ENCODE results near the gene ZNF423.

ZNF423 gene

DNA sequence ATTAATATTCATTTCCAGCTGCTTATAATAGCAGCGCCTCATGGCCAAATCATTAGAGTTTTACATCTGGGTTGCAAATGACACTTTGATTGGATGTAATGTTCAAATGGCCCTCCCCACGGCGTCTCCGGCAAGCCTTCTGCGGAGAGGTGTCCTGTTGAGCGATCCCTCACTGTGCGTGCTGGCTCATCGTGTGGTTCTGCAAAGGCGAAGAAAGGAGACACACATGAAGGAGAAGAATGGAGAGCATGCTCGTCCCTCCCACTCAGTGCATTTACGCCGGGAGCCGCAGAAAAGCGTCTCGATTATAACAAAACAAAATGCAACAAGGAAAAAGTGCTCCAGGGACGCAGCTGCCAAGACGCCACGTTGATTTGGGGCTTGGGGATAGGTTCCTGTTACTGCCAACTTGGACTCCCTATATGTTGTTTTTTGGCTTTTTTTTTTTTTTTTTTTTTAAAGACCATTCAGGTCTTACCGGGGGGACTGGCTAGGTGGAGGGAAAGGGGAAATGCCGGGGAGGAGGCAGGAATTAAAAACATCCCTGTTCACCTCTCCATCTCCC, 364.7 kb downstream of the ZNF423 start:
- no peak for TF ChIP-seq FOXP2 (optimal IDR thresholded peaks at IDR 0.05; ENCODE audit: borderline replicate concordance, extremely low read depth, extremely low read length, insufficient read depth)
- TF ChIP-seq SIN3A (IDR thresholded peaks at IDR 0.05; ENCODE audit: borderline replicate concordance, insufficient read depth, low read length) = no peak
- no peak for TF ChIP-seq REST (IDR thresholded peaks at IDR 0.05; ENCODE audit: insufficient read depth in 1 of 2, low read depth in 2 of 2, low read length in 2 of 2)

GRCh38 chr16:49490321-49490705, 365.6 kb downstream of the ZNF423 start:
- no peak for TF ChIP-seq POLR2AphosphoS5 (IDR thresholded peaks at IDR 0.05; ENCODE audit: low read depth, low read length)

GRCh38 chr16:49489686-49490320, 366.1 kb downstream of the ZNF423 start:
- TF ChIP-seq REST (IDR thresholded peaks at IDR 0.05; ENCODE audit: insufficient read depth in 1 of 2, low read depth in 2 of 2, low read length in 2 of 2) (no peak), SIN3A (IDR thresholded peaks at IDR 0.05; ENCODE audit: borderline replicate concordance, insufficient read depth, low read length) (no peak), FOXP2 (optimal IDR thresholded peaks at IDR 0.05; ENCODE audit: borderline replicate concordance, extremely low read depth, extremely low read length, insufficient read depth) (no peak), POLR2AphosphoS5 (IDR thresholded peaks at IDR 0.05; ENCODE audit: low read depth, low read length) (no peak), TAF1 (IDR thresholded peaks at IDR 0.05; ENCODE audit: borderline replicate concordance, insufficient read depth, low read length) (no peak)

DNA sequence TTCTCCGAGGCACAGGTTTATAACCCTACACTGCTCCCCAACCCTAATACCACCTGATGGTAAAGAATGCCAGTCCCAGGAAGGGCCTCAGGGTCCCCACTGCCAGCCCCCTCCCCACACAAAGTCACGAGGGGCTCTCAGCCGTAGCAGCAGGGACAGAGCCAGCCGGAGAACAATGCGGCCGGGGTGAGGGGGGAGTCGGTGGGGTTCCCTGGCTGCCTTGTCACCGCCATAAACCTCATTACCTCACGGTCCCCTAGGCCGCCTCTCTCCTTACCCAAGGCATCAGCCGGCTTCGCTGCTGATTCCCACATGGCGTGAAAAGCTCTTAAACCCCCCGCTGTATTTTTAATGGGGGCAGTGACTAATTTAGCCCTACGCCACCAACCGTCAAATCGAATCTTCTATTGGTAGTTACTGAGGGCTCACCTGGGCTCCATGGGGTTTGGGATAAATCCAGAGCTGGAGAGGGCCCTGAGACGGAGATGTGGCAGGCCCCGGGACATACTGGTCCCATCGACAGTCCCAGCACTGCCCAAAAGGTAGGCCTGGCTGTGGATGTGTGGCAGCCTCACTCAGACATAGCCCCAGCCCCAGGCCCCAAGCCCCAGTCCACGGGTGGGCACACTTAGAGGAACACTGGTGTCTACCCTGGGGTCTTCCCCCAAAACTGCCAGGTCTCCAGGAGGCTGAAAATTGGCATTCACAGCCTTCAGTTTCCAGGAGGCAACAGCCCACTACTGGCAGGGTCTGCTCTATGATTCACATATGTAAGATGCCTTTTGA, 367.0 kb downstream of the ZNF423 start:
- TF ChIP-seq SIN3A (IDR thresholded peaks at IDR 0.05; ENCODE audit: borderline replicate concordance, insufficient read depth, low read length) (no peak), REST (IDR thresholded peaks at IDR 0.05; ENCODE audit: insufficient read depth in 1 of 2, low read depth in 2 of 2, low read length in 2 of 2) (no peak), TAF1 (IDR thresholded peaks at IDR 0.05; ENCODE audit: borderline replicate concordance, insufficient read depth, low read length) (no peak), FOXP2 (optimal IDR thresholded peaks at IDR 0.05; ENCODE audit: borderline replicate concordance, extremely low read depth, extremely low read length, insufficient read depth) (no peak), POLR2AphosphoS5 (IDR thresholded peaks at IDR 0.05; ENCODE audit: low read depth, low read length) (no peak)

DNA sequence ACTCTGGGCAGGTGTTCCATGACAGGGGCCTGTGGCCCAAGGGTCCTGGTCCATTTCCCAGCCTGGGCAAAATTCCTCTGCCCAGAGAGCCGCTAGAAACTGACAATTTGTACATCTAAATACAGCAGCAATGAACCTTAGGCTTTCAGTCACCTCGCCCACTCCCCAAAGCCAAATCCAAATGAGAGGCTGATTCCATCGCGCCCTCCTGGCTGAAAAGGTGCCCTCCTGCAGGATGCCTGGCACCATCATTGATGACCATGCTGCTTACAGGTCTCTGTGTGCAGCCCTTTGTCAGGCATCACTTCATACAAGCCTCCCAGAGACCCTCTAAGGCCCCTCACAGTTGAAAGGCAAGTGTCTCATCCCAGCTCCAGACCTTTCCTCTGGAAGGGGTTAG, 367.6 kb downstream of the ZNF423 start:
- no peak for TF ChIP-seq TAF1 (IDR thresholded peaks at IDR 0.05; ENCODE audit: borderline replicate concordance, insufficient read depth, low read length)

GRCh38 chr16:49487746-49488145, 368.2 kb downstream of the ZNF423 start:
- TF ChIP-seq REST (IDR thresholded peaks at IDR 0.05; ENCODE audit: insufficient read depth in 1 of 2, low read depth in 2 of 2, low read length in 2 of 2) (no peak), TAF1 (IDR thresholded peaks at IDR 0.05; ENCODE audit: borderline replicate concordance, insufficient read depth, low read length) (no peak), POLR2AphosphoS5 (IDR thresholded peaks at IDR 0.05; ENCODE audit: low read depth, low read length) (no peak), FOXP2 (optimal IDR thresholded peaks at IDR 0.05; ENCODE audit: borderline replicate concordance, extremely low read depth, extremely low read length, insufficient read depth) (no peak), SIN3A (IDR thresholded peaks at IDR 0.05; ENCODE audit: borderline replicate concordance, insufficient read depth, low read length) (no peak)

Data from PFSK-1 (cell line).